OCI-LY7 (cell line): Measurements from ENCODE around the gene PRKAA1. TPM values are rescaled to one million over a fixed set of nuclear protein-coding genes. Genes with fewer than 3 reads are reported as not detected.
"Not testable (repeated sequence)": the region's sequence is repeated elsewhere in the genome, so short reads cannot be mapped to it uniquely, and the experiment has no call there.

ENCODE experiments used
- BruUV-seq: library from RNA; stranded (reverse); fragments of 400-500 nt; replicated peaks from 2 replicates; lab custom pipeline; 2021; lab: Mats Ljungman, UMichigan
- CTCF ChIA-PET: fragments of 300-600 bp; sonication (Branson Sonifier 250); formaldehyde crosslinking; loops from one replicate; lab custom pipeline; 2022; ENCODE audit warnings: antibody characterized with exemption; ENCODE audit not compliant: unreplicated experiment; lab: Charles Lee
- POLR2A ChIA-PET: fragments of 300-600 bp; sonication (Branson Sonifier 250); formaldehyde crosslinking; loops from one replicate; lab custom pipeline; 2022; ENCODE audit warnings: antibody characterized with exemption; lab: Charles Lee
- DNase-seq: peaks from one replicate; pipeline ENCODE4 v3.0.0-alpha.2; 2015; ENCODE audit warnings: low spot score
- H2AFZ ChIP-seq: fragments of 200-600 bp; sonication (generic), shearing (Covaris generic); 2 replicates; pipeline ENCODE4 v1.6.1; 2014; ENCODE audit warnings: mild to moderate bottlenecking, antibody characterized with exemption, low read length, moderate library complexity
- H3K27ac ChIP-seq: fragments of 200-600 bp; sonication (generic); 2 replicates; pipeline ENCODE4 v1.5.1; 2014; ENCODE audit warnings: mixed run types, low read depth, mild to moderate bottlenecking, moderate library complexity, low read length, inconsistent platforms; ENCODE audit not compliant: poor library complexity, severe bottlenecking
- H3K36me3 ChIP-seq: fragments of 200-600 bp; sonication (generic); 2 replicates; pipeline ENCODE4 v1.6.1; 2014; ENCODE audit warnings: mild to moderate bottlenecking, antibody characterized with exemption, low read length, moderate library complexity, mixed read lengths; ENCODE audit not compliant: insufficient read depth
- H3K4me1 ChIP-seq: fragments of 200-600 bp; sonication (generic); 2 replicates; pipeline ENCODE4 v1.5.1; 2014; ENCODE audit warnings: mild to moderate bottlenecking, low read length; ENCODE audit not compliant: insufficient read depth, poor library complexity, severe bottlenecking
- H3K4me2 ChIP-seq: fragments of 200-600 bp; sonication (generic); 2 replicates; pipeline ENCODE4 v1.6.1; 2014; ENCODE audit warnings: mild to moderate bottlenecking, low read length
- H3K4me3 ChIP-seq: fragments of 200-600 bp; sonication (generic); 2 replicates; pipeline ENCODE4 v1.5.1; 2014; ENCODE audit warnings: mild to moderate bottlenecking, low read depth, low read length; ENCODE audit not compliant: poor library complexity, severe bottlenecking
- H3K79me2 ChIP-seq: fragments of 200-600 bp; sonication (generic); 2 replicates; pipeline ENCODE4 v1.6.1; 2016; ENCODE audit warnings: low read depth, mild to moderate bottlenecking, low read length, moderate library complexity, mixed read lengths; ENCODE audit not compliant: insufficient read depth
- H3K9me2 ChIP-seq: fragments of 200-600 bp; sonication (generic); 2 replicates; pipeline ENCODE4 v1.6.1; 2016; ENCODE audit warnings: mild to moderate bottlenecking, low read length, mixed read lengths; ENCODE audit not compliant: insufficient read depth
- H3K9me3 ChIP-seq: fragments of 200-600 bp; sonication (generic); 2 replicates; pipeline ENCODE4 v1.6.1; 2014; ENCODE audit warnings: mild to moderate bottlenecking, mixed run types, low read length, mixed read lengths
- H4K20me1 ChIP-seq: fragments of 200-600 bp; sonication (generic); 2 replicates; pipeline ENCODE4 v1.6.1; 2014; ENCODE audit warnings: mild to moderate bottlenecking, antibody characterized with exemption, low read length, moderate library complexity, mixed read lengths; ENCODE audit not compliant: insufficient read depth
- CTCF ChIP-seq: fragments of 200-600 bp; sonication (generic); conservative IDR thresholded peaks from 2 replicates; pipeline ENCODE4 v1.5.1; 2014; ENCODE audit warnings: mild to moderate bottlenecking, antibody characterized with exemption, low read length, moderate library complexity, mixed read lengths
- EZH2phosphoT487 ChIP-seq: fragments of 200-600 bp; sonication (generic); IDR thresholded peaks from 2 replicates; pipeline ENCODE4 v1.6.1; 2018; ENCODE audit warnings: low read depth, borderline replicate concordance, mild to moderate bottlenecking, mixed run types, antibody characterized with exemption, low read length, moderate library complexity, mixed read lengths
- intact Hi-C: fragments of 100-400 bp; cut with micrococcal nuclease; formaldehyde crosslinking; loops from one replicate; pipeline ENCODE4 v1.10.0; 2022; ENCODE audit not compliant: unreplicated experiment
- small RNA-seq: library from RNA; depleted of rRNA; stranded (forward); fragments of <200 nt; gene quantifications from one replicate; pipeline ENCODE3, GENCODE V24; 2014
- total RNA-seq, 2 experiments: library from RNA; depleted of rRNA in 1 of 2; stranded (reverse); fragments of >200 nt in 1 of 2; shearing (Covaris generic) in 1 of 2; gene quantifications; 2 replicates each; pipeline ENCODE4 v1.2.3, GENCODE V29; 2014 to 2022

PRKAA1 gene
- total RNA-seq, 2 experiments from 2014 or later, result 30.0 to 47.5 TPM

GRCh38 chr5:40714001-40714400 is 84.2 kb downstream of the PRKAA1 start:
- DNase-seq, result no peak
- H4K20me1 ChIP-seq, result no peaks in the 10 kb centered on the region
- no peak overlapping the region for H2AFZ ChIP-seq
- TF ChIP-seq EZH2phosphoT487 (no peak), CTCF (no peak)
- ChIA-PET CTCF (no interaction called here), POLR2A (interaction anchor here (0.8 to 1.7 kb wide), 6 partner anchors 10 to 59 kb away, joined by 3 to 5 read pairs (median 4); no protein-coding TSS in a partner anchor)
- intact Hi-C loops, result no loop called here
- H3K36me3 ChIP-seq, result peaks cover 4% of the 10 kb centered on the region; the same call in 1 of the 2 replicates
- H3K9me3 ChIP-seq, result no peaks in the 10 kb centered on the region
- H3K4me2 ChIP-seq, result no peak overlapping the region
- no peaks in the 10 kb centered on the region for H3K4me1 ChIP-seq
- no TSS peak for BruUV-seq
- H3K9me2 ChIP-seq, result no peaks in the 10 kb centered on the region
- no peak overlapping the region for H3K27ac ChIP-seq
- no peak overlapping the region for H3K4me3 ChIP-seq
- H3K79me2 ChIP-seq, result no peaks in the 10 kb centered on the region

GRCh38 chr5:40710575-40710974 is 87.6 kb downstream of the PRKAA1 start:
- intact Hi-C loops, H4K20me1 ChIP-seq, H2AFZ ChIP-seq, BruUV-seq, H3K9me2 ChIP-seq, H3K36me3 ChIP-seq, DNase-seq, H3K4me1 ChIP-seq, CTCF ChIA-PET, H3K4me2 ChIP-seq, H3K27ac ChIP-seq, H3K79me2 ChIP-seq, H3K9me3 ChIP-seq, H3K4me3 ChIP-seq, POLR2A ChIA-PET: not testable (repeated sequence)

Small RNAs within 50 kb of the gene (small RNA-seq; reads per million reads assigned to genes)
- gene RF00191, result not detected
- gene SNORD72, result 70.7 reads per million, percentile 99 among the genes with 10 or more reads in this experiment

Other genes starting within 250 kb of the PRKAA1 start
- 1.4 and 2.0 TPM in 2 replicates for gene PTGER4, start 118.5 kb downstream of the PRKAA1 start, total RNA-seq (2014; rRNA removed; shearing (Covaris generic))
- 0.49 TPM in 1 of 2 replicates, not detected in the other for gene PTGER4, start 118.5 kb downstream of the PRKAA1 start, total RNA-seq (2022)
- 15.9 and 22.9 TPM in 2 replicates for gene TTC33, start 42.4 kb downstream of the PRKAA1 start, total RNA-seq (2014; rRNA removed; shearing (Covaris generic))
- 18.7 and 20.5 TPM in 2 replicates for gene TTC33, start 42.4 kb downstream of the PRKAA1 start, total RNA-seq (2022)
- 2,743 and 2,779 TPM in 2 replicates for gene RPL37, start 36.8 kb upstream of the PRKAA1 start, total RNA-seq (2014; rRNA removed; shearing (Covaris generic))
- 1,857 and 1,905 TPM in 2 replicates for gene RPL37, start 36.8 kb upstream of the PRKAA1 start, total RNA-seq (2022)
- 0.98 and 1.1 TPM in 2 replicates for gene CARD6, start 43.0 kb upstream of the PRKAA1 start, total RNA-seq (2014; rRNA removed; shearing (Covaris generic))
- 0.33 and 0.53 TPM in 2 replicates for gene CARD6, start 43.0 kb upstream of the PRKAA1 start, total RNA-seq (2022)
- not detected in 2 replicates for gene C7, start 111.1 kb upstream of the PRKAA1 start, total RNA-seq (2014; rRNA removed; shearing (Covaris generic))
- not detected in 2 replicates for gene C7, start 111.1 kb upstream of the PRKAA1 start, total RNA-seq (2022)